Measurements from ENCODE around the gene FOXE3. TPM values are rescaled to one million over a fixed set of nuclear protein-coding genes. Genes with fewer than 3 reads are reported as not detected.

FOXE3 gene
- total RNA-seq, 1 experiment from 2014 or later, result 0.46 TPM

DNA sequence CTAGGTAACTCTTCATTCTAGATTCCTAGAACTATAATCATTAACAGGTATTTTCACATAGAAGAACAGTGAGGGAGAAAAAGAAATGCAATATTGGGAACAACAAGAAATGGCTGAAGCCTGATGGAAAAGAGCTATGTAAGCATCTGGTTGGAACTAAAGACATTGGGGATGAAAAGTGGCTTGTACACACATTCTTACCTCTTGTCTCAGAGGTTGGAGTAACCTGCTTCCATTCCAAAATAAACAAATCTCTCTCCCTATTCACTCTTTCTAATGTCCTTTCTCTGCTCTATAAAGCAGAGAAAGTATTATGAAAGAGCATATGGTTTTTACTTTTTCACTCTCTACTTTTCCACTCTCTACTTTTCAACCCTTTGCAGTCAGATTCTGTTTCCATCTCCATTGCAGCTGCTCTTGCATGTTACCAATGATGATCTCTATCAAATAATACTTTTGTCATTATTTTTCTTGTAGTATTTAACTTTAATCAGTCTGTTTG lies 45.0 kb upstream of the FOXE3 start:
- ChIA-PET CTCF (no interaction called here), POLR2A (interaction anchor here (0.7 kb wide), 1 partner anchor 62 kb away, joined by 5 read pairs; no protein-coding TSS in a partner anchor)
- no peak for ATAC-seq
- Histone ChIP-seq H3K27ac (ENCODE audit: low read length) (no peak overlapping the region), H3K4me3 (ENCODE audit: low read depth in 2 of 2, low read length in 2 of 2) (no peak overlapping the region), H3K9me3 (ENCODE audit: control insufficient read depth, insufficient read depth, low read depth, low read length) (no peaks in the 10 kb centered on the region), H3K27me3 (ENCODE audit: control insufficient read depth, insufficient read depth, low read length) (no peaks in the 10 kb centered on the region), H3K36me3 (ENCODE audit: control insufficient read depth, insufficient read depth, low read length) (peaks cover 8% of the 10 kb centered on the region), H3K4me1 (ENCODE audit: control insufficient read depth, insufficient read depth, low read length) (no peaks in the 10 kb centered on the region)
- no peak for DNase-seq (ENCODE audit: low read depth, low spot score)
- TF ChIP-seq TCF7L2 (IDR thresholded peaks at IDR 0.05; ENCODE audit: low read depth, low read length) (no peak), SIN3A (IDR thresholded peaks at IDR 0.05; ENCODE audit: borderline replicate concordance, insufficient read depth, low read depth, low read length) (no peak), POLR2AphosphoS5 (IDR thresholded peaks at IDR 0.05; ENCODE audit: low read depth, low read length) (no peak)
- TF ChIP-seq, protein P1, sequence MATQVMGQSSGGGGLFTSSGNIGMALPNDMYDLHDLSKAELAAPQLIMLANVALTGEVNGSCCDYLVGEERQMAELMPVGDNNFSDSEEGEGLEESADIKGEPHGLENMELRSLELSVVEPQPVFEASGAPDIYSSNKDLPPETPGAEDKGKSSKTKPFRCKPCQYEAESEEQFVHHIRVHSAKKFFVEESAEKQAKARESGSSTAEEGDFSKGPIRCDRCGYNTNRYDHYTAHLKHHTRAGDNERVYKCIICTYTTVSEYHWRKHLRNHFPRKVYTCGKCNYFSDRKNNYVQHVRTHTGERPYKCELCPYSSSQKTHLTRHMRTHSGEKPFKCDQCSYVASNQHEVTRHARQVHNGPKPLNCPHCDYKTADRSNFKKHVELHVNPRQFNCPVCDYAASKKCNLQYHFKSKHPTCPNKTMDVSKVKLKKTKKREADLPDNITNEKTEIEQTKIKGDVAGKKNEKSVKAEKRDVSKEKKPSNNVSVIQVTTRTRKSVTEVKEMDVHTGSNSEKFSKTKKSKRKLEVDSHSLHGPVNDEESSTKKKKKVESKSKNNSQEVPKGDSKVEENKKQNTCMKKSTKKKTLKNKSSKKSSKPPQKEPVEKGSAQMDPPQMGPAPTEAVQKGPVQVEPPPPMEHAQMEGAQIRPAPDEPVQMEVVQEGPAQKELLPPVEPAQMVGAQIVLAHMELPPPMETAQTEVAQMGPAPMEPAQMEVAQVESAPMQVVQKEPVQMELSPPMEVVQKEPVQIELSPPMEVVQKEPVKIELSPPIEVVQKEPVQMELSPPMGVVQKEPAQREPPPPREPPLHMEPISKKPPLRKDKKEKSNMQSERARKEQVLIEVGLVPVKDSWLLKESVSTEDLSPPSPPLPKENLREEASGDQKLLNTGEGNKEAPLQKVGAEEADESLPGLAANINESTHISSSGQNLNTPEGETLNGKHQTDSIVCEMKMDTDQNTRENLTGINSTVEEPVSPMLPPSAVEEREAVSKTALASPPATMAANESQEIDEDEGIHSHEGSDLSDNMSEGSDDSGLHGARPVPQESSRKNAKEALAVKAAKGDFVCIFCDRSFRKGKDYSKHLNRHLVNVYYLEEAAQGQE (IDR thresholded peaks at IDR 0.05; ENCODE audit: insufficient read depth in 1 of 2, low read depth in 2 of 2, low read length in 1 of 2), result no peak
- TF ChIP-seq, protein P2, sequence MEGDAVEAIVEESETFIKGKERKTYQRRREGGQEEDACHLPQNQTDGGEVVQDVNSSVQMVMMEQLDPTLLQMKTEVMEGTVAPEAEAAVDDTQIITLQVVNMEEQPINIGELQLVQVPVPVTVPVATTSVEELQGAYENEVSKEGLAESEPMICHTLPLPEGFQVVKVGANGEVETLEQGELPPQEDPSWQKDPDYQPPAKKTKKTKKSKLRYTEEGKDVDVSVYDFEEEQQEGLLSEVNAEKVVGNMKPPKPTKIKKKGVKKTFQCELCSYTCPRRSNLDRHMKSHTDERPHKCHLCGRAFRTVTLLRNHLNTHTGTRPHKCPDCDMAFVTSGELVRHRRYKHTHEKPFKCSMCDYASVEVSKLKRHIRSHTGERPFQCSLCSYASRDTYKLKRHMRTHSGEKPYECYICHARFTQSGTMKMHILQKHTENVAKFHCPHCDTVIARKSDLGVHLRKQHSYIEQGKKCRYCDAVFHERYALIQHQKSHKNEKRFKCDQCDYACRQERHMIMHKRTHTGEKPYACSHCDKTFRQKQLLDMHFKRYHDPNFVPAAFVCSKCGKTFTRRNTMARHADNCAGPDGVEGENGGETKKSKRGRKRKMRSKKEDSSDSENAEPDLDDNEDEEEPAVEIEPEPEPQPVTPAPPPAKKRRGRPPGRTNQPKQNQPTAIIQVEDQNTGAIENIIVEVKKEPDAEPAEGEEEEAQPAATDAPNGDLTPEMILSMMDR (IDR thresholded peaks at IDR 0.05), result no peak
- intact Hi-C loops (cut with micrococcal nuclease; ENCODE audit: unreplicated experiment) (no loop called here), in situ Hi-C loops (cut with HindIII; ENCODE audit: low pct_unique_long_range_greater_than_20kb, low sequenced_read_pairs) (no loop called here)
- BruUV-seq (replicated peaks), result no TSS peak

DNA sequence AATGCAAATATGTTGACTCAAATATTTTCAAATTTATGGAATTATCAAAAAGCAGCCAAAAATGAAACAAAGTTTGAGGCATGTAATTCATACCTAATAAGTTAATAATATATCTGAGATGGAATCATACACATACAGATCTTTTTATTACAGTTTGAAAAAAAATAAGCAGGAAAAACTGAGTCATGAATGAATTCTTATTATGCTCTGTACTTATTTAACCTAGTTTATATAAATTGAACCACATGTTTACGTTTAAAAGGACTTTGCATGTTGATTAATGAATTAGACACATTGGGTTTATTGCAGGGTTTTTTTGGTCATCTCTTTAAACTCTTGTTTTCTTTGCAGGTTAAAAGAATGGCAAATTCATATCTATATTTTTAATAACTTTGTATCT lies 41.6 kb upstream of the FOXE3 start:
- ATAC-seq (no peak), DNase-seq (ENCODE audit: low read depth, low spot score) (no peak)
- no peaks in the 10 kb centered on the region for H3K27me3 ChIP-seq (ENCODE audit: control insufficient read depth, insufficient read depth, low read length)
- no peak overlapping the region for H3K4me3 ChIP-seq (ENCODE audit: low read depth in 2 of 2, low read length in 2 of 2)
- no TSS peak for BruUV-seq (replicated peaks)
- CTCF ChIA-PET, result no interaction called here
- intact Hi-C loops (cut with micrococcal nuclease; ENCODE audit: unreplicated experiment), result no loop called here
- POLR2A ChIA-PET, result no interaction called here
- peaks cover 18% of the 10 kb centered on the region for H3K36me3 ChIP-seq (ENCODE audit: control insufficient read depth, insufficient read depth, low read length)
- H3K9me3 ChIP-seq (ENCODE audit: control insufficient read depth, insufficient read depth, low read depth, low read length), result no peaks in the 10 kb centered on the region
- in situ Hi-C loops (cut with HindIII; ENCODE audit: low pct_unique_long_range_greater_than_20kb, low sequenced_read_pairs), result no loop called here
- TF ChIP-seq, protein P2 (IDR thresholded peaks at IDR 0.05), result no peak
- TF ChIP-seq, protein P1 (IDR thresholded peaks at IDR 0.05; ENCODE audit: insufficient read depth in 1 of 2, low read depth in 2 of 2, low read length in 1 of 2), result no peak
- TF ChIP-seq TCF7L2 (IDR thresholded peaks at IDR 0.05; ENCODE audit: low read depth, low read length) (no peak), POLR2AphosphoS5 (IDR thresholded peaks at IDR 0.05; ENCODE audit: low read depth, low read length) (no peak), SIN3A (IDR thresholded peaks at IDR 0.05; ENCODE audit: borderline replicate concordance, insufficient read depth, low read depth, low read length) (no peak)
- H3K4me1 ChIP-seq (ENCODE audit: control insufficient read depth, insufficient read depth, low read length), result no peaks in the 10 kb centered on the region
- no peak overlapping the region for H3K27ac ChIP-seq (ENCODE audit: low read length)
